Epithelial cell of prostate (primary cell): ENCODE measurements around the gene POLR3C.
"Not testable (repeated sequence)": the region's sequence is repeated elsewhere in the genome, so short reads cannot be mapped to it uniquely, and the experiment has no call there.

Source experiments
- DNase-seq: peaks from one replicate; pipeline ENCODE4 v3.0.0-alpha.2; 2011; ENCODE audit warnings: low read depth, low spot score
- H3K27ac ChIP-seq: fragments of 450-650 bp; 2 replicates; pipeline ENCODE4 v1.5.1; 2017; ENCODE audit warnings: mild to moderate bottlenecking

Gene POLR3C

DNA sequence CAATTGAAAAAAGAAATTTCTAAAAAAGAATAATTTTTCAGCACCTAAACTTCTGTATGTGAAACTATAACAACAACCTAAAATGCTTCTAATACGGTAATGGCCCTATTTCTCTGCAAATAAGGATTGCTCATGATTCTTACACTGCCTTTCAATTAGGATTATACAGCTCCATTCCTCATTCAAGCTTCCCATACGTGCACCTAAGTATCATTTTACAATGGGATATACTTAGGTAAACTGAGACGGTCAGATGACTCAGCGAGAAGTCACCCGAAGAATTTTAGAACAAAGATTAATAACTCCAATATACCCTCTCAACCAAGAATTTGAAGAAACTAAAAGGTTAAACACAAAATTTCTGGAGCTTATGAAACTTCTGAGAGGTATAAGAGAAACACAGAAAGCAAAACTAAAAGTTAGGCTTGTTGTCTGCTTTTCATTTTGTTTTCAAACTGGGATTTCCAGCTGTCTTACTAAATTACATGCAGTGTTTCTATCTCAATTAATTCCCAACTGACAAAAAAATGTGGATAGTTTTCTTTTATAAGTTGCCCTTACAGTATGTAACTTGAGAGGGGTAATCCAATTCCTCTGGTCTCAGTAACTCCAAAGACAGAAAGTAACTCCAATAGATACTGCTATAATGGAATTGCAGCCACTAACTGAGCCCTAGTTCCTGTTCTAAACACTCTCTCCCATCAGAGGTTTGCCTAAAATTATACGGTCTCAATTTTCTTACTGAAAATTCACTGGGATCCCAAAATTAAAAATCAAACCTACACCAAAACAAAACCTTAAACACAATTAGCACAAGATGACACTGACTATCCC lies 10.8 kb upstream of the POLR3C start:
- not testable (repeated sequence) for H3K27ac ChIP-seq, DNase-seq

GRCh38 chr1:145818095-145818494 lies 5.9 kb upstream of the POLR3C start:
- not testable (repeated sequence) for DNase-seq, H3K27ac ChIP-seq

- DNase-seq, H3K27ac ChIP-seq: not testable (repeated sequence)
These were observed 1.1 kb upstream of the POLR3C start for GRCh38 chr1:145822779-145823331.

DNA sequence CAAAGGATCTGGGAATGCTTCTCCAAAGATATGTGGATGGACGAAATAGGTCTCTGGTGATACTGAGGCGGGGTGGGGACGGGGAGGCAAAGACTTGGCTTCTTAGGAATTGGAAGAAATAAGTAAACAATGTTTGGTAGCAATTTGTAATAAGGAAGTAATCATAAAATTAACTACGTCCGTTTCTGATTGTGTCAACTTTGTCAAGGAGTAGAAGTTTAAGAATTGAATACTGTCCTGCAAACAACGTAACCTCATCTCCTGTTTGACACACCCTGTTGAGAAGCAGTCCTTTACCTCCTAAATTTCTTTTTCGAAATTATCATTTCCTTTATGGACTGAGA lies 471 bp downstream of the POLR3C start:
- no peak for DNase-seq
- peak overlapping the region; percentile 81 for H3K27ac ChIP-seq

DNA sequence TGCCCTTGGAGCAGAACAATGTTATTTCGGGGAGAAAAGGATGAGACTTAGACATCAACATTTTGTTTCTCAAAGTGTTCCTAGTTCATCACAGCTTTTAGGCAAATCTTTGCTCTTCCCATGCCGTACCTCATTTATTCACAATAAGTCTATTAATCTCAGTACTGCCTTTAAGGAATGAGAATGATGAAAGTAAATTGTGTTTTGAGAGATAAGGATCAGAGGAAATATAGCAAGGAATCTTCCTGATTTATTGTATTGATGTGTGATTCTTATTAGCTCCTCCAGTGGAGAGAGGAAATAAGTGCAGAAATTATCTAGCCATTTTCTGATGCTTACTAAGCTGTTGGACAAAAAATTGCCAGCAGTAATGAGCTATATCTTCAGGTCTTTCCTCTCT lies 2.0 kb downstream of the POLR3C start:
- H3K27ac ChIP-seq: no peak overlapping the region
- DNase-seq: no peak

DNA sequence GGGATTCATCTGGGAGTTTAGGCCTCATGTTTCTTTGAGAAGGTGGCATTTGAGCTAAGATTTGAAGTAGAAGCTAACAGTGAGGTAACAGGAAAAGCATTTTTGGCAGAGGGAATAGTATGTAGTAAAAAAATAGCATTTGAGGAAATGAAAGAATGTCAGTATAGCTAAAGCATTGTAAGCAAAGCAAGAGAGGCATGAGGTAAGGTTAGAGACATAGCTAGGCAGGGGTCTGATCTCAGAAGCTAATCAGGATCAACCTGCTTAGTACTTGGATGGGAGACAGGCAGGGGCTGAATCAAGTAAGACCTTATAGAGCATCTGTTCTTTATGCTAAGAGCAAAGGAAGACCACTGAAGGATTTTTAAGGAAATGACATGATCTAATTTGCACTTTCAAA lies 4.0 kb downstream of the POLR3C start:
- no peak for DNase-seq
- no peak overlapping the region for H3K27ac ChIP-seq

DNA sequence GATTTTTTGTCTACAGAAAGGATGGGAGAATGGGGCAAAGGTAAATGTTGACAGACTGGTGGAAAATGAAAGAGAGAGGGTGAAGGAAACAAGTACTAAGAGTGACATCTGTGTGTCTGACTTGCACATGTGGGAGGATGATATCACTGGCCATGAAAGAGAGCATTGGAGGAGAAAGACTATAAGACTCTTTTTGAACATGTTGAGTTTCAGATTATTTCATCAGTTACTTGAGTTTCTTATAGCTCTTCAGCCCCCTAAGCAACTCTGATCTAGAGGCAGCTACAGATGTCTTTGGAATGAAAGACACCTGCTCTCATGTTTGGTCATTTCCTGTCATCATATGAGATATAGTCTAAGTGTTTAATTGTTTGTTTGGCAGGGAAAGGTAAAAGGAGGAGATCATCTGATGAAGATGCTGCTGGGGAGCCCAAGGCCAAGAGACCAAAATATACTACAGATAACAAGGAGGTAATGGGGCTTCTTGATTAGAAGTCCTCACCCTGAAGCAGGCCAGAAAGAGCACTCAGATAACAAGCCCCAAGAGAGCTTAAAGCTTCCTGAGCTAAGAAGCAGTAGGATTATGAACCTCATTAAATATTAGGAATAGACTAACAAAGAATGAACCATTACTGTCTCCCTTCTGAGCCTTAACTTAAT lies 4.5 kb downstream of the POLR3C start:
- no peak for DNase-seq

GRCh38 chr1:145830810-145831209 lies 6.8 kb downstream of the POLR3C start:
- not testable (repeated sequence) for H3K27ac ChIP-seq, DNase-seq

More for the DNA sequence above, 4.5 kb downstream of the POLR3C start:
- no peak overlapping the region for H3K27ac ChIP-seq

GRCh38 chr1:145837656-145838055 lies 13.7 kb downstream of the POLR3C start:
- no peak for DNase-seq

DNA sequence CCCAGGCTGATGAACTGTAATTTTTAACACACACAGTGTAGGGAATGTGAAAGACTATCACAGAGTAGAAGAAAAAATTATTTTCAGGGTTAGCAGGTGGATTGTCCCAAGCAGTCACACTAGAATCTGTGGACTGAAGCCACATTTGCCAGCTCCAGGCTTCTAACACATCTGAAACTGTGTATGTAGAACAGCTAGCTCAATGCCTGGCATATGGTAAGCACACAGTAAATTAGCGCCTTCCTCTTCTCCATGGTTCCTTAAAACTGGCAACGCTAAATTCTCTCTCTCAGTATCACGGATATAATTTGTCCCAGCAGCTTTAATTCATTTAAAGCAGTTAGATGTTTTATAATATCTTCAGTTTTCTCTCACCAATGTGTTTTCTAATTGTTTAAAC lies 19.0 kb downstream of the POLR3C start:
- no peak overlapping the region for H3K27ac ChIP-seq
- no peak for DNase-seq

More at GRCh38 chr1:145837656-145838055, 13.7 kb downstream of the POLR3C start:
- H3K27ac ChIP-seq: no peak overlapping the region

DNA sequence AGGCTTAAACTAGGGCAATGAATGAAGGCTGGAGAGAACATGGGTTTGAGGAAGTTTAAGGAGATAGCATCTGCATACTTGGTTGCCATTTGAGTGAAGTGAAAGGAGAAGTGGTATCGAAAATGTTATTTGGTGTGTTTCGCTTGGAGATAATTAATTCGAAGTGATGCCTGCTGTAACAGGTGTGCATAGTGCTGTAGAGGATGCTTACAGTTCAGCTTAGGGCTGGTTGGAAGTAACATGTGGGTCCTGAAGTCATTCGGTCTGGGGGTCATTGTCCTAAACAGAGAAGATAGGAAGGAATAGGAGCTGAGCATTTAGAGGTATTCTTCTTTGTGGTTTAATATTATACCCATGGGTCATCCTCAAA lies 21.1 kb downstream of the POLR3C start:
- H3K27ac ChIP-seq: no peak overlapping the region
- no peak for DNase-seq

- no peak for DNase-seq
- no peak within 1 kb of the TSS for H3K27ac ChIP-seq
These were observed 21.6 kb downstream of the POLR3C start, which contains the start of gene NUDT17 for GRCh38 chr1:145845514-145846161. NUDT17 (plus strand) TSS chr1:145845630; CDS start chr1:145845641, 11 bp downstream.

GRCh38 chr1:145846201-145846612 lies 22.2 kb downstream of the POLR3C start:
- DNase-seq: no peak
- H3K27ac ChIP-seq: no peak overlapping the region

DNA sequence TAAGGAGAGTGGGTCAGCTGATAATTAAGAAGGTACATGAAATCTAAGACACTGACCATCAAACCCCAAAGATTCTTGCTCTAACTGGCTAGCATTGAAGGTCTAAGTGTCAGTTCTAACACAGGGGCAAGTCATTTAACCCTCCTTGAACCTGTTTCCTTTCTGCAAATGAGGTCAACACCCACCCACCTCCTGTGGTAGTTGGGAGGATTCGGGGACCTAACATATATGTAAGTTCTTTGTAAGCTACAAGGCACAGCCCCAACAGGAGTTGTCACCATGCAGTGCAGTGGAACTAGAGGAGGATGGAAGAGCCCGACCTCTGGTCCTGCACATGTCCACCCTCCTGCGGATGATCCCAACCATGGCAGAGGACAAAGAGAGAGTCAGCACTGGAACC lies 23.8 kb downstream of the POLR3C start:
- no peak for DNase-seq

DNA sequence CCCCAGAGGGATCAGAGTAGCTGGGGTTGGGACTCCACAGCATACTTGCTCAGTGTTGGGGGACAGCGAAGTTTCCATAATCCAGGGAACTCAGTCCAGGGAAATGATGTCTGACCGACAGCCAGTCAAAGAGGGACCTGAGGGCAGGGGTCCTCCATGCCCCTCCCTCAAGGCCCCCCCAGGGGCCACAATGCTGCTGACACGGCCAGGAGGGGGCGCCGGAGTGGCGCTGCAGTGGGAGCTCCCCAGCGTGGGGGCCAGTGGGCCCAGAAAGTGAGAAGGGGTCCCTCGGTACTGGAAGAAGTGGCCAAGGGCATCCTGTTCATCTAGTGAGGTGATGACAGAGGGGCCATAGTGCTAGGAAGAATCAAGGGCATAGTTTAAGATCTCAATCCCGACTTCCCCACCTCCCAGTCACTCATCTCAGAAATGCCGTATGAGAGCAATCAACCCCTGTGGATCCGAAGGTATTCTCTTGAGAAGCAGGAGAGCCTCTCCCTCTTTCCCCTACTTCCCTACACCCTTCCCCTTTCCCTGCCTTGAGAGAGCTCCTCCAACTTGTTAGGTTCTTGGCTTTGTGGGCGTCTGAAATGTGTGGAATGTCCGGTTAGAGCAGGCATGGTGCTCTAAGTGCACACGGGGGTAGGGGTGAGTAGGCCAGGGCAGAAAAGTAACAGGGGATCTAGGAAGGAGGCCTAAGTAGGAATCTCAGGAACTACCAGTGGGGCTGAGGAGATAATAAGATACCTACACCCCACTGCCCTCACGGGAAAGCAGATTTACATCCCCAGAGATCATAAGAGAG lies 25.6 kb downstream of the POLR3C start:
- DNase-seq: no peak
- H3K27ac ChIP-seq: peak overlapping the region; percentile 23

More for the DNA sequence above, 23.8 kb downstream of the POLR3C start:
- no peak overlapping the region for H3K27ac ChIP-seq

DNA sequence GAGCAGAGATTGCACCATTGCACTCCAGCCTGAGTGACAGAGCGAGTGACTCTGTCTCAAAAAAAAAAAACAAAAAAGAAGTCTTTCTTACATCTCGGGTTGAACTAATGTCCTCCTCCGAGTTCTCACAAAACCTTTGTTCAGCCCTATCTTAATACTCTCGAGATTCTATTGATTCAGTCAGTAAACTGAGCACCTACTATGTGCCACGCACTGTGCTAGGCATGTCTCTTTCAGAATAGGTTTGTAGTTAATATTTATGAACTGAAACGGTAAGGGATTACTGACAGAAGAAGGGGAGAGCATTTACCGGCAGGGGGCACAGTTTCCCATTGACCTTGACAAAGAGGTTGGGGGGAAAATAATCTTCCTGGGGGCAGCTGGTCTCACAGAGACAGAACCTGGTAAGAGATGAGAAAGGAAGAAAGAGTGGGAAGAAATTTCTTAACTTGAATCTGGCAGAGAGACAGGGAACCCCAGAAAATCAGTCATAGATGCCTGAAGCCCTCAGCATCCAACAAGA lies 31.5 kb downstream of the POLR3C start:
- no peak for DNase-seq
- no peak overlapping the region for H3K27ac ChIP-seq

DNA sequence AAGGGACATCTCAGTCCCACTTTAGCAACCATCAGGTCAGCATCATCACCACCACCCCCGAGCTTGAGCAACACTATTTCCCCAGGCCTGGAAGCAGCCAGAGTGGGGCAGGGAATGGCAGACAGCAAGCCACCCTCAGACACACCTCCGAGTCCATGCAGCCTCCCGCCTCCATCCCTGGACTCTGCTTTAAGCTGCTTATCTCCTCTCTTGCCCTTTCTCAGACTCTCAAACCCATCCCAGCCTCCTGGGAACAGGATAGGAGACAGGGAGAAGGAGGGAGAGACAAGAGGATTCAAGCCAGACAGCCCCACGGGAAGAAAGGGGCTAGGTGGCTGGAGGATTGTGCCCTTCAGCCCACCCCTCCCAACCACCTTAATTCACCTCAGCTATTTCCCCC lies 33.2 kb downstream of the POLR3C start:
- DNase-seq: no peak
- no peak overlapping the region for H3K27ac ChIP-seq

DNA sequence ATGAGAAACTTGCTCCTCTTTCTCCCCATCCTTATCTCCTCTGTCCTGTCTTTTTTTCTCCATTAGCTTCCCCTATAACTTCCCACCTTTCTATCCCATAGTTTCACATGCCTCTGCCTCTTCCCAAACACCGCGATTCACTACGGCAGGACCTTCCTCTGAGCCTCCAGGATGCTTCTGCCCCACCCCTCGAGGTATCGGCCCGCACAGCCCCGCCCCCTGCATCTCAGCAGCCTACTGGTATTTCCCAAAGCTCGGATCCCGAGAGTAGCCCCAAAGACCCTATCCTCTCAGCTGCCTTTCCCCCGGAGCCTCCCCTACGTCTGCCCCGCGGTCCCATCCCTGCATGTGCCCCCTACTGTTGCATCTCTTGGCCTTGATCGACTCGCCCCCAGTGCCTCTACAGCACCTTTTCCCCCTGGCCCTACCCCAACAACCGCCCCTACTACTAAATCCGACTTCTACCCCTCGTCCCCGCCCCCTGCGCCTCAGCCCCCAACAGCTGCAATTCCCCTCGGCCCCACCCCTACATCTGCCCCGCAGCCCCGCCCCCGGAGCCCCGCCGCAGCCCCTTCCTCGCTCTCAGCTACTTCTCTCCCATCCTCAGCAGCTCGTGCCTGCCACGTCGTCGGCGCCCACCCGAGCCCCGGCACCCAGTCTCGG lies 34.4 kb downstream of the POLR3C start:
- DNase-seq: no peak
- peak overlapping the region; percentile 65 for H3K27ac ChIP-seq

DNA sequence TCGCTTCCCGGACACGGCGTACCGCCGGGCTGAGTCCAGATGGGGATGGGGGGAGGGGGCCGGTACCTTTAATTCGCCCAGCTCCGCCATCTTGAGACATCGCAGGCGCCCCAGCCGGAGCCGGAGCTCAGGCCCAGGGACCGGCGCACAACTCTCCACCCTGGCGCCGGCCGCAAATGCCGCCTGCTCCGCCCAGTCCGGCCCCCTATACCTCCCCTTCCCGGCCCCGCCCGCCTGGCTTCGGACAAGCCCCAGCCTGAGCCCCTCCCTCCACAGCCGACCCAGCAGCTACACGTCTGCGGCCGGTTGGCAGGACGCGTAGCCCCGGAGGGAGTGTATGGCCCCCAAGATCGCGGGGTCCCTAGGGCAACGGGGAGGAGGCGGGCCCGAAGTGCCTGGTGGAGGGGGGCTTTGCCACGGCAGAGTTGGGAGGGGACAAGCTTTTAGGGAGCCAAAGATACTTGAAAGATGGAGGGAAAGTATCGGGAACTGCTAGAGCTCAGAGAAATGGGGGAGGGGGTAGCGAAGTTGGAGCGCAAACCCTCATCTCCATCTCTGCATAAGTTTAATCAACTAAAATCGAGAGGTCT lies 35.0 kb downstream of the POLR3C start, which contains the start of gene PIAS3:
PIAS3 (minus strand) TSS at position 181 of the 590 bp plus-strand sequence; CDS start at position 90, 91 bp downstream.
- DNase-seq: peak; percentile 72
- H3K27ac ChIP-seq: peak within 1 kb of the TSS; percentile 65
